ENCODE results near the gene FYCO1. TPM values are rescaled to one million over a fixed set of nuclear protein-coding genes. Genes with fewer than 3 reads are reported as not detected.
A peak's percentile ranks its signal among the peaks of the same experiment; 100 is the strongest.

FYCO1 gene
- total and polyA plus RNA-seq, 10 donors, result 5.2 to 40.1 (median 30.5) TPM

DNA sequence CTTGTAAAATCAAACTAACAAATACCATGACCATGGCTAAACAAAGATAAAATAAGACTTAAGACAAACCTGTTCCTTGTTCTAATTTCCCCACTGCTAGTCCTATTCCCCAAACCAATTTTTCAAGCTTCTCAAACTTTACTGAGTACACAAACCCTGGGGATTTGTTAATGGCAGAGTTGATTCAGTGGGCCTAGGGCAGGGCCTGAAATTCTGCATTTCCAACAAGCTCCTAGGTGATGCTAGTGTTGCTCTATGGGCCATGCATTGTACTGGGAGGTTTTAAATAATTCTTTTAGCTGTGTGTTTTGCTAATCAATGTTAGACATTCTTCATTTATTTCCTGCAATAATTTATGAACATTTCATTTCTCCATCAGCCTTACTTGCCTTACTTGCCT, 122.6 kb downstream of the FYCO1 start:
- Histone ChIP-seq H3K27me3 (replicated peaks in 1 of 7) (no peaks in the 10 kb centered on the region), H3K4me1 (peaks cover 0 to 35% (median 11%) of the 10 kb centered on the region in 6 donors), H3K27ac (no peak overlapping the region), H3K9me3 (no peaks in the 10 kb centered on the region), H3K4me3 (no peak overlapping the region), H3K36me3 (no peaks in the 10 kb centered on the region)
- intact Hi-C loops (cut with DNase I; ENCODE audit: low total_unique reads), result no loop called here
- no peak for TF ChIP-seq POLR2AphosphoS5 (IDR thresholded peaks at IDR 0.05)
- TF ChIP-seq CTCF (IDR thresholded peaks at IDR 0.05 in 8 of 11, conservative IDR thresholded peaks at IDR 0.05 in 3 of 11), result no peak
- no peak for TF ChIP-seq POLR2A (IDR thresholded peaks at IDR 0.05)
- DNase-seq, result no peak

DNA sequence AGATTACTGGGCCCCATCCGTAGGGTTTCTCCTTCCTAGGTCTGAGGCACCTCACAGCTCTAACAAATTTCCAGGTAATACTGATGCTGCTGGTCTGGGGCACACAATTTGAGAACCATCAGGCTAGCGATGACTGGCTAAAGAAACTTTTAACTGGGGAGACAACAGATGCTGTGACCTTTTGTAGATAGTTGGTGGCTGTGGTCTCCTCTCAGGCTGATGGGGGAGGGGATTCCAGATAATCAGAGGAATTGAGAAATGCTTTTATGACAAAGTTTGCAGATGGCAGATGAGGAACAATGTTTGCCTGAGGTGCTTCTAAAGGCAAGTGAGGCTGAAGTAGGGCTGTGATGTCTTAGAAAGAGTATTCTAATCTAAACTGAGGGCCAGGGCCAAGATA, 123.1 kb downstream of the FYCO1 start:
- Histone ChIP-seq H3K4me1 (peaks cover 0 to 35% (median 11%) of the 10 kb centered on the region in 6 donors), H3K36me3 (no peaks in the 10 kb centered on the region), H3K27ac (no peak overlapping the region), H3K4me3 (no peak overlapping the region), H3K9me3 (no peaks in the 10 kb centered on the region), H3K27me3 (replicated peaks in 1 of 7) (no peaks in the 10 kb centered on the region)
- whole genome bisulfite sequencing, 5 donors, result 58 to 81% (median 67%) methylated on average over 2 of the region's 2 CpGs
- DNase-seq, result no peak
- intact Hi-C loops (cut with DNase I; ENCODE audit: low total_unique reads), result no loop called here
- TF ChIP-seq CTCF (IDR thresholded peaks at IDR 0.05 in 8 of 11, conservative IDR thresholded peaks at IDR 0.05 in 3 of 11) (no peak), POLR2AphosphoS5 (IDR thresholded peaks at IDR 0.05) (no peak), POLR2A (IDR thresholded peaks at IDR 0.05) (no peak)

- Histone ChIP-seq H3K27ac (no peak overlapping the region), H3K27me3 (replicated peaks in 1 of 7) (no peaks in the 10 kb centered on the region), H3K4me1 (peaks cover 0 to 35% (median 12%) of the 10 kb centered on the region in 6 donors), H3K9me3 (no peaks in the 10 kb centered on the region), H3K4me3 (no peak overlapping the region), H3K36me3 (no peaks in the 10 kb centered on the region)
- DNase-seq, result no peak
- WGBS, 5 donors, result 66 to 84% (median 77%) methylated on average over 6 of the region's 6 CpGs
- intact Hi-C loops (cut with DNase I; ENCODE audit: low total_unique reads), result no loop called here
- TF ChIP-seq POLR2AphosphoS5 (IDR thresholded peaks at IDR 0.05), result no peak
- no peak for TF ChIP-seq CTCF (IDR thresholded peaks at IDR 0.05 in 8 of 11, conservative IDR thresholded peaks at IDR 0.05 in 3 of 11)
- TF ChIP-seq POLR2A (IDR thresholded peaks at IDR 0.05), result no peak
Observed at GRCh38 chr3:45871780-45872179, 123.8 kb downstream of the FYCO1 start.

GRCh38 chr3:45870099-45870498, 125.5 kb downstream of the FYCO1 start:
- peak; percentile 81 for DNase-seq
- H3K27ac ChIP-seq, result peak overlapping the region in 1 of 8 donors; percentile 1
- H3K27me3 ChIP-seq (replicated peaks in 1 of 7), result no peaks in the 10 kb centered on the region
- intact Hi-C loops (cut with DNase I; ENCODE audit: low total_unique reads), result no loop called here
- no peaks in the 10 kb centered on the region for H3K36me3 ChIP-seq
- 32 to 52% (median 41%) methylated on average over 4 of the region's 4 CpGs for WGBS, 5 donors
- TF ChIP-seq POLR2AphosphoS5 (IDR thresholded peaks at IDR 0.05) (peak in 1 of 3 donors; percentile 27), POLR2A (IDR thresholded peaks at IDR 0.05) (no peak), CTCF (IDR thresholded peaks at IDR 0.05 in 8 of 11, conservative IDR thresholded peaks at IDR 0.05 in 3 of 11) (no peak)
- H3K4me1 ChIP-seq, result peaks cover 0 to 46% (median 14%) of the 10 kb centered on the region in 6 donors
- H3K9me3 ChIP-seq, result no peaks in the 10 kb centered on the region
- no peak overlapping the region for H3K4me3 ChIP-seq
